Neural cell (in vitro differentiated cells): ENCODE data around the gene PIEZO1. TPM values are rescaled to one million over a fixed set of nuclear protein-coding genes. Genes with fewer than 3 reads are reported as not detected.

Experiments
- H2AFZ ChIP-seq: fragments of 200-600, 300-800 bp; sonication (generic), shearing (Covaris generic); 2 replicates; pipeline ENCODE4 v1.6.0; 2014; ENCODE audit warnings: low read depth, mild to moderate bottlenecking, antibody characterized with exemption, low read length, moderate library complexity
- H3F3A ChIP-seq: fragments of 200-600 bp; shearing (Covaris generic); 2 replicates; pipeline ENCODE4 v1.6.1; 2016; ENCODE audit warnings: mild to moderate bottlenecking, moderate library complexity, mixed read lengths, antibody characterized with exemption, low read length; ENCODE audit not compliant: insufficient read depth, poor library complexity, severe bottlenecking
- H3K27ac ChIP-seq: fragments of 200-600, 300-800 bp; sonication (generic), shearing (Covaris generic); 2 replicates; pipeline ENCODE4 v1.5.1; 2014; ENCODE audit warnings: mild to moderate bottlenecking, low read length, moderate library complexity
- H3K27me3 ChIP-seq: fragments of 300-800, 200-600 bp; sonication (generic), shearing (Covaris generic); 2 replicates; pipeline ENCODE4 v1.6.0; 2014; ENCODE audit warnings: mild to moderate bottlenecking, low read depth, low read length, moderate library complexity; ENCODE audit not compliant: insufficient read depth
- H3K36me3 ChIP-seq: fragments of 300-800, 200-600 bp; sonication (generic), shearing (Covaris generic); 2 replicates; pipeline ENCODE4 v1.5.1; 2014; ENCODE audit warnings: mild to moderate bottlenecking, antibody characterized with exemption, low read length, moderate library complexity; ENCODE audit not compliant: insufficient read depth
- H3K4me2 ChIP-seq: fragments of 300-800, 200-600 bp; sonication (generic), shearing (Covaris generic); 2 replicates; pipeline ENCODE4 v1.6.0; 2014; ENCODE audit warnings: mild to moderate bottlenecking, low read length
- H3K4me3 ChIP-seq: fragments of 300-800, 200-600 bp; sonication (generic), shearing (Covaris generic); 2 replicates; pipeline ENCODE4 v1.5.1; 2014; ENCODE audit warnings: mild to moderate bottlenecking, low read length, moderate library complexity
- H3K79me2 ChIP-seq: fragments of 200-600 bp; shearing (Covaris generic); replicated peaks from 2 replicates; pipeline ENCODE4 v1.6.0; 2014; ENCODE audit warnings: mild to moderate bottlenecking, low read length, moderate library complexity; ENCODE audit not compliant: insufficient read depth
- H3K9ac ChIP-seq: fragments of 300-800, 200-600 bp; sonication (generic), shearing (Covaris generic); 2 replicates; pipeline ENCODE4 v1.6.1; 2016; ENCODE audit warnings: mild to moderate bottlenecking, low read length, mixed read lengths
- H3K9me2 ChIP-seq: fragments of 200-600 bp; shearing (Covaris generic); 2 replicates; pipeline ENCODE4 v1.6.1; 2016; ENCODE audit warnings: mild to moderate bottlenecking, low read length, mixed read lengths; ENCODE audit not compliant: insufficient read depth
- H3K9me3 ChIP-seq: fragments of 200-600, 300-800 bp; sonication (generic), shearing (Covaris generic); 2 replicates; pipeline ENCODE4 v1.6.1; 2016; ENCODE audit warnings: mild to moderate bottlenecking, mixed run types, low read length, moderate library complexity, mixed read lengths
- H4K20me1 ChIP-seq: fragments of 200-600 bp; shearing (Covaris generic); 2 replicates; pipeline ENCODE4 v1.6.1; 2016; ENCODE audit warnings: mild to moderate bottlenecking, mixed run types; ENCODE audit not compliant: insufficient read depth
- CTCF ChIP-seq: fragments of 450-650 bp; IDR thresholded peaks from 2 replicates; pipeline ENCODE4 v1.5.1; 2014; ENCODE audit warnings: antibody characterized with exemption, mild to moderate bottlenecking, moderate library complexity; ENCODE audit not compliant: poor library complexity, severe bottlenecking
- EZH2 ChIP-seq: fragments of 200-600, 300-800 bp; shearing (Covaris generic), sonication (generic); IDR thresholded peaks from 2 replicates; pipeline ENCODE4 v1.6.1; 2014; ENCODE audit warnings: antibody characterized with exemption, low read length, borderline replicate concordance, mild to moderate bottlenecking; ENCODE audit not compliant: insufficient read depth, poor library complexity, severe bottlenecking
- MXI1 ChIP-seq: fragments of 450-650 bp; conservative IDR thresholded peaks from 2 replicates; pipeline ENCODE4 v1.6.1; 2014; ENCODE audit warnings: antibody characterized with exemption, mild to moderate bottlenecking; ENCODE audit not compliant: poor library complexity, severe bottlenecking
- RAD21 ChIP-seq: fragments of 450-650 bp; conservative IDR thresholded peaks from 2 replicates; pipeline ENCODE4 v1.6.1; 2014; ENCODE audit warnings: antibody characterized with exemption, mild to moderate bottlenecking, moderate library complexity
- REST ChIP-seq: IDR thresholded peaks from 2 replicates; pipeline ENCODE4 v1.6.1; 2012; ENCODE audit warnings: borderline replicate concordance
- SMC3 ChIP-seq: fragments of 450-650 bp; conservative IDR thresholded peaks from 2 replicates; pipeline ENCODE4 v1.6.1; 2014; ENCODE audit warnings: antibody characterized with exemption, mild to moderate bottlenecking, moderate library complexity; ENCODE audit not compliant: poor library complexity
- polyA plus RNA-seq: library from polyadenylated mRNA; depleted of rRNA; stranded (reverse); fragments of >200 nt; gene quantifications from 2 replicates; pipeline ENCODE4 v1.2.3, GENCODE V29; 2014

Gene PIEZO1
- polyA plus RNA-seq, 1 donor from 2014 or later, result not detected

GRCh38 chr16:88667461-88667860, 117.6 kb downstream of the PIEZO1 start:
- no peak overlapping the region for H3K9ac ChIP-seq
- H3F3A ChIP-seq, result no peaks in the 10 kb centered on the region
- no peak overlapping the region for H3K27ac ChIP-seq
- H3K4me2 ChIP-seq, result no peak overlapping the region
- H3K27me3 ChIP-seq, result no peaks in the 10 kb centered on the region
- no peaks in the 10 kb centered on the region for H4K20me1 ChIP-seq
- H3K36me3 ChIP-seq, result no peaks in the 10 kb centered on the region
- no peaks in the 10 kb centered on the region for H3K9me3 ChIP-seq
- peaks cover 6% of the 10 kb centered on the region for H3K79me2 ChIP-seq
- no peaks in the 10 kb centered on the region for H3K9me2 ChIP-seq
- TF ChIP-seq EZH2 (no peak), SMC3 (no peak), CTCF (no peak), MXI1 (no peak), REST (no peak)
- H3K4me3 ChIP-seq, result no peak overlapping the region
- H2AFZ ChIP-seq, result no peak overlapping the region

- Histone ChIP-seq H3K4me2 (no peak overlapping the region), H3K27ac (no peak overlapping the region), H4K20me1 (no peaks in the 10 kb centered on the region), H3K9me3 (no peaks in the 10 kb centered on the region), H3K27me3 (no peaks in the 10 kb centered on the region), H3K9me2 (no peaks in the 10 kb centered on the region), H2AFZ (no peak overlapping the region), H3K36me3 (no peaks in the 10 kb centered on the region), H3K9ac (no peak overlapping the region), H3K79me2 (peaks cover 23% of the 10 kb centered on the region), H3F3A (no peaks in the 10 kb centered on the region), H3K4me3 (no peak overlapping the region)
- no peak for TF ChIP-seq RAD21
Observed at GRCh38 chr16:88665570-88665969, 119.5 kb downstream of the PIEZO1 start.

Other genes starting within 250 kb of the PIEZO1 start
- 12.8 and 17.5 TPM in 2 replicates for gene ZC3H18, start 214.8 kb downstream of the PIEZO1 start, polyA plus RNA-seq
- gene IL17C, start 146.6 kb downstream of the PIEZO1 start, polyA plus RNA-seq, result 1.0 TPM in 1 of 2 replicates, not detected in the other
- gene CYBA, start 134.2 kb downstream of the PIEZO1 start, polyA plus RNA-seq, result 5.7 and 6.3 TPM in 2 replicates
- 232 and 303 TPM in 2 replicates for gene MVD, start 122.1 kb downstream of the PIEZO1 start, polyA plus RNA-seq
- gene SNAI3, start 98.7 kb downstream of the PIEZO1 start, polyA plus RNA-seq, result not detected in 2 replicates
- gene RNF166, start 78.8 kb downstream of the PIEZO1 start, polyA plus RNA-seq, result 34.4 TPM in 2 replicates
- gene CTU2, start 78.7 kb downstream of the PIEZO1 start, polyA plus RNA-seq, result 26.3 and 26.8 TPM in 2 replicates
- gene CDT1, start 18.6 kb upstream of the PIEZO1 start, polyA plus RNA-seq, result 1.0 and 5.2 TPM in 2 replicates
- gene APRT, start 26.7 kb upstream of the PIEZO1 start, polyA plus RNA-seq, result 52.0 and 52.5 TPM in 2 replicates
- gene GALNS, start 71.7 kb upstream of the PIEZO1 start, polyA plus RNA-seq, result 18.9 and 19.4 TPM in 2 replicates
- gene TRAPPC2L, start 71.9 kb upstream of the PIEZO1 start, polyA plus RNA-seq, result 56.8 and 70.2 TPM in 2 replicates
- 0.20 and 0.48 TPM in 2 replicates for gene PABPN1L, start 81.4 kb upstream of the PIEZO1 start, polyA plus RNA-seq
- gene CBFA2T3, start 192.0 kb upstream of the PIEZO1 start, polyA plus RNA-seq, result 0.74 and 2.1 TPM in 2 replicates